Measurements from ENCODE around the gene SLC17A8.
"Not testable (repeated sequence)": the region's sequence is repeated elsewhere in the genome, so short reads cannot be mapped to it uniquely, and the experiment has no call there.

The SLC17A8 gene

GRCh38 chr12:100356644-100357223, at the start of gene SLC17A8:
Gene SLC17A8 (plus strand): TSS chr12:100357074. CDS start chr12:100357392, 318 bp downstream.
- peak; percentile 51; the same call in 2 of the 3 replicates for ATAC-seq
- TF ChIP-seq ESRRG (CRISPR knock-in tag; IDR thresholded peaks at IDR 0.05) (no peak), CREB5 (CRISPR knock-in tag; IDR thresholded peaks at IDR 0.05; ENCODE audit: low read depth) (no peak), POU6F1 (CRISPR knock-in tag; IDR thresholded peaks at IDR 0.05; ENCODE audit: borderline replicate concordance, low read depth) (no peak), ZNF8 (CRISPR knock-in tag; IDR thresholded peaks at IDR 0.05) (no peak), ZNF70 (CRISPR knock-in tag; IDR thresholded peaks at IDR 0.05) (no peak), CSRNP3 (CRISPR knock-in tag; IDR thresholded peaks at IDR 0.05) (no peak)

GRCh38 chr12:100308138-100308537, 48.7 kb upstream of the SLC17A8 start:
- ATAC-seq, result not testable (repeated sequence)

- TF ChIP-seq TCF4 (CRISPR knock-in tag; IDR thresholded peaks at IDR 0.05; ENCODE audit: borderline replicate concordance) (no peak), ZFP3 (CRISPR knock-in tag; IDR thresholded peaks at IDR 0.05) (no peak), TOX (CRISPR knock-in tag; IDR thresholded peaks at IDR 0.05; ENCODE audit: borderline replicate concordance) (no peak), POU6F1 (CRISPR knock-in tag; IDR thresholded peaks at IDR 0.05; ENCODE audit: borderline replicate concordance, low read depth) (no peak), CSDC2 (CRISPR knock-in tag; IDR thresholded peaks at IDR 0.05) (no peak), OSR1 (CRISPR knock-in tag; IDR thresholded peaks at IDR 0.05) (no peak), ZNF70 (CRISPR knock-in tag; IDR thresholded peaks at IDR 0.05) (no peak), GLIS3 (CRISPR knock-in tag; IDR thresholded peaks at IDR 0.05) (no peak)
- ATAC-seq, result no peak
These were observed 45.6 kb upstream of the SLC17A8 start for GRCh38 chr12:100311317-100311716.

GRCh38 chr12:100317371-100317770, 39.5 kb upstream of the SLC17A8 start:
- no peak for ATAC-seq
- peak; percentile 84 for TF ChIP-seq TCF4 (CRISPR knock-in tag; IDR thresholded peaks at IDR 0.05; ENCODE audit: borderline replicate concordance)
- peak; percentile 75; the same call in 1 of the 2 replicates for TF ChIP-seq TSHZ2 (CRISPR knock-in tag; IDR thresholded peaks at IDR 0.05)
- no peak for TF ChIP-seq CSRNP3 (CRISPR knock-in tag; IDR thresholded peaks at IDR 0.05)
- TF ChIP-seq ZNF8 (CRISPR knock-in tag; IDR thresholded peaks at IDR 0.05), result peak; percentile 81

GRCh38 chr12:100324498-100324897, 32.4 kb upstream of the SLC17A8 start:
- no peak for ATAC-seq
- TF ChIP-seq ZC3H10 (CRISPR knock-in tag; IDR thresholded peaks at IDR 0.05) (no peak), ISL1 (CRISPR knock-in tag; IDR thresholded peaks at IDR 0.05) (no peak), CSDC2 (CRISPR knock-in tag; IDR thresholded peaks at IDR 0.05) (no peak), CREB5 (CRISPR knock-in tag; IDR thresholded peaks at IDR 0.05; ENCODE audit: low read depth) (no peak), ZNF565 (CRISPR knock-in tag; conservative IDR thresholded peaks at IDR 0.05; ENCODE audit: low read depth) (no peak), OSR1 (CRISPR knock-in tag; IDR thresholded peaks at IDR 0.05) (no peak), BACH2 (CRISPR knock-in tag; IDR thresholded peaks at IDR 0.05; ENCODE audit: borderline replicate concordance) (no peak), ZFP3 (CRISPR knock-in tag; IDR thresholded peaks at IDR 0.05) (no peak), PATZ1 (CRISPR knock-in tag; IDR thresholded peaks at IDR 0.05; ENCODE audit: borderline replicate concordance) (no peak)

All from SK-N-SH treated with all-trans-retinoic acid at 6 μM for 48 hours (cell line).